NCI-H748 (cell line): Measurements from ENCODE around the gene DEFB124.
"Not testable (repeated sequence)": the region's sequence is repeated elsewhere in the genome, so short reads cannot be mapped to it uniquely, and the experiment has no call there.

Experiments
- DNase-seq: peaks from one replicate; lab custom pipeline; 2025; ENCODE audit not compliant: unreplicated experiment; lab: John Stamatoyannopoulos, UW

Gene DEFB124

GRCh38 chr20:31426891-31427551 is 47.9 kb downstream of the DEFB124 start:
- DNase-seq: not testable (repeated sequence)

- DNase-seq: no peak
These were observed 49.1 kb downstream of the DEFB124 start for GRCh38 chr20:31425797-31426196.

GRCh38 chr20:31418307-31418706 is 56.6 kb downstream of the DEFB124 start:
- DNase-seq: no peak

- no peak for DNase-seq
These were observed 59.3 kb downstream of the DEFB124 start for GRCh38 chr20:31415653-31416052.
